Subcutaneous adipose tissue (tissue), 4 donors: ENCODE measurements around the gene EML3. TPM values are rescaled to one million over a fixed set of nuclear protein-coding genes. Genes with fewer than 3 reads are reported as not detected.

Experiments
- CTCF ChIP-seq: fragments of 450-650 bp; IDR thresholded peaks from one replicate; pipeline ENCODE4 v1.5.1; 2016; ENCODE audit warnings: low read depth, mild to moderate bottlenecking, control low read depth, antibody characterized with exemption, moderate library complexity
- total RNA-seq, 4 donors: library from RNA; depleted of rRNA; stranded (reverse); fragments of >200 nt; gene quantifications; one replicate each; pipeline ENCODE4 v1.1.0, GENCODE V29; 2016

Gene EML3
- total RNA-seq, 4 donors from 2014 or later, result 22.2 to 130 (median 39.7) TPM

- TF ChIP-seq CTCF, result no peak
Observed at GRCh38 chr11:62611705-62612365, 740 bp downstream of the EML3 start.

GRCh38 chr11:62610814-62611704 lies 1.5 kb downstream of the EML3 start:
- TF ChIP-seq CTCF, result no peak

- TF ChIP-seq CTCF, result no peak
Observed at GRCh38 chr11:62610403-62610802, 2.2 kb downstream of the EML3 start.

GRCh38 chr11:62608776-62609175 lies 3.8 kb downstream of the EML3 start:
- TF ChIP-seq CTCF, result no peak

- no peak for TF ChIP-seq CTCF
Observed at GRCh38 chr11:62607714-62608113, 4.9 kb downstream of the EML3 start.

- TF ChIP-seq CTCF, result no peak
Observed at GRCh38 chr11:62605902-62606301, 6.7 kb downstream of the EML3 start.

- TF ChIP-seq CTCF, result no peak
Observed at GRCh38 chr11:62605467-62605866, 7.1 kb downstream of the EML3 start.
